ENCODE results near the gene ARHGEF4.
A peak's percentile ranks its signal among the peaks of the same experiment; 100 is the strongest.
"Not testable (repeated sequence)": the region's sequence is repeated elsewhere in the genome, so short reads cannot be mapped to it uniquely, and the experiment has no call there.

The ARHGEF4 gene

DNA sequence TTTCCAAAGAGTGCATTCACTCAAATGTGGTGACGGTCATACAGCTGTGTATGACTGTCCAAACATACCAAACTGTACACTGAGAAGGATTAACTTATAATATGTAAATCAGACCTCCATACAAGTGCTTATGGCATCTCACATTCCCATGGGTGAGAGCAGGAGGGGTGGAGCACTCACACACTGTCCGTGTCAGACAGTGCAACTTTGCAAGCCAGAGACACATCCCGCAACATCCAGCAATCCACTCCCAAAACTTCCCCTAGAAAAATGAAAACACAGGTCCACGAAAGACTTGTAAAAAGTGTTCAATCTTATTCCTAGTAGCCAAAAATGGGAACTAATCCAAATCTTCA is 220.2 kb downstream of the ARHGEF4 start:
- no peak for DNase-seq

DNA sequence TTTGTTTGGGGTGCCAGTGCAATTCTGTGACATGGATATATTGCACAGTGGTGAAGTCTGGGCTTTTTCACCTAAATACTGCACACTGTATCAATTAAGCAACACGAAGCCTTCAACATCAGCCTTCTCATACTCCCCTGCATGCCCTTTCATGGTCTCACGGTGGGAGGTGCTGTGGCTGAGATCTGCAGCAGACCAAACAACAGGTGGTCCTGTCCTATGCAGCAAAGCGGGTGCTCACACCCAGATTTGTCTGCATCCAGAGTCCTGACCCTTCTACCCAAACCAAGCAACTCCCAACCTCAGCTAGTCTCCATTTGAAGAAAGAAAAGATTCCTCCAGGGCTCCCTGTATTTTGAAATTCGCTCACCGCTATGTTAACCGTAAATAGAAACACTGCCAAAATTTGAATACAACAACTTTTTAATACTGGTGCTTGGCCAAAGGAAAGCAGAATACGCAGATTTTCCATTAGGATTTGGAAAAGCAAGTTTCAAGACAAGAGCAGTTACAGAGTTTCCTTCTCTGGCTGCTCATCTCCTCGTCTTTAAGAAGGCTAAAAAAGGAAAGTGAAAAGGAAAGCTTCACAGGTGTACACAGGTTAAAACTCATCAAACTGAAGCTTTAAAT is 221.6 kb downstream of the ARHGEF4 start:
- no peak for DNase-seq

DNA sequence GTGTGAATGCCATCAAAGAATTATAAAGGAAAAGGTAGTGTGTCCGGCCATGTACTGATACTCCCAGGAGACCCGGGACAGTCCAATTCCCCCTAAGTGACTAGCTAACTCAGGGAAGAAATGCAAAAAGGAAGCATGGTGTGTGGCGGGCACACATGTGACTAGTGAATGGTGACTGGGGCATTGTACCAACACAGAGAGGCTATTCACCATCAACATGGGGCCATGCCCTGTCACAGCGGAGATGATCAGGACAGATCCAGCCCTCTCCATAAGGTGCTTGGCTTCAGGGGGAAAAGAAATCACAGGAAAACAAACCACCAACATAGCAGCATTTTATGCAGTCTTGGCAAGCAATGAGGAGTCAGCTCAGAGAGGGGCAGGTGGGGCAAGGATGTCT is 222.2 kb downstream of the ARHGEF4 start:
- no peak for DNase-seq

DNA sequence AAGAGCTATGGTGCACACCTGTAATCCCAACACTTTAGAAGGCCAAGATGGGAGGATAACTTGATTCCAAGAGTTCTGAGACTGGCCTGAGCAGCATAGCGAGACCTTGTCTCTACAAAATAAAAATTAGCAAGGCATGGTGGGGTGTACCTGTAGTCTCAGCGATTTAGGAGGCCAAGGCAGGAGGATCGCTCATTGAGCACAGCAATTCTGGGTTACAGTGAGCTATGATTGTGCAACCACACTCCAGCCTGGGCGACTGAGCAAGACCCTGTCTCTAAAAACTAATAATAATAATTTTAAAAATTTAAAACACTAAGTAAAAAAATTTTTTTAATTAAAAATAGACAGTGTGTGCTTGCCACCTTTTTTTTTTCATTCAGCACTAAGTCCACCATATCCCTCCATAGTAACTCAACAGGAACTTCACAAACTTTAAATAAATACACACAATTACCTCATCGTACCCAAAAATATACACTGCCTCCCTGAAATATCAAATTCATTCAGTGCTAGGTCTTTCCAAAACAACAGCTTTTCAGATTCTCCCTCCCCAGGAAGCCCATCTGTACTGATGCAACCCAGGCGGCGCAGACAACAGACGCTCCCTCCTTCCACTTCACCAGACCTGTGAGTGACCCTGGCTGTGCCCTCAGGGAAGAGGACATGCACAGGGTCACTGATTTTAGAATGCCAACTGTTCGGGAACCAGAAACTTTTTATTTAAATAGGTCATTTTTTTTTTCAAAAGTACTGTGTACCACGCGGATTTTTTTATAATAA is 227.0 kb downstream of the ARHGEF4 start:
- DNase-seq = no peak

DNA sequence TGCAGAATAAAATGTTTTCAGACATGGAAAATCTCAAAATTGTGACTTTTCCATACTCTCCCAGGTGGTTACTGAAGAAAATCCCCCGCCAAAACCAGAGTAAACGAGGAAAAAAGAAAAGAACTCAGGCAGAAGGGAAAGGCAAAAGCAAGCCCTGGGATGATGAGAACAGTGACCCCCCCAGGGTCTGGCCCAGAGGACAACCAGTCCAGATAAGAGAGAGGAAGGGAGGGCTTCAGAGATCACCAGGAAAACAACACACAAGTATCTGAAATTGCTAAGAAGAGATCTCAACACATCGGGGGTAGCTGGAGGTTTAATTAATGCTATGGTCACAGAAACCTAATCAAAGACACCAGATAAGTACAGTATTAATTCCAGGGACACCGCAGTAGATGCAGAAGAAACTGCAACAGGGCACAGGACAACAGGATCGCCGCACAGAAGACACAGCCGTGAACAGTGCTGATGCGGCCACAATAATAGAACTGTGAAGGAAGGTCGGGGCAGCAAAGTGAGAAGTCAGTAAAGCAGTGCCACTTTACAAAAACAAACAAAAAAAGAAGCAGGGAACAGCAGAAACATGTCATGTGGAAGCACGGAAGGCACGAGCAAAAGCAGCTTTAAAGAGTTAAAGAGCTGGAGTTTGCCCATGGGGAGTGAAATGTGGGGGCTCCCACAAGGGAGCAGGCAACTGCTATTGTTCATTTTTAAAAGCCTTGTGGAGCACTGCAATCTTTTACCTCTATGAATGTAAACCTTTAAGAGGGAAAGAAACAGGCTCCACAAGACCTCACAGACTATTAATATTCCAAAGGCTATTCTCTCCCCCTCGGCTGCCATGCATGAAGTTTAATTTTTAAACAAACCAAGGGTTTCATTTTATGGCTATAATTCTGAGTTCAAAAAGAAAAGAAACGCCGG is 228.1 kb downstream of the ARHGEF4 start:
- no peak for DNase-seq

DNA sequence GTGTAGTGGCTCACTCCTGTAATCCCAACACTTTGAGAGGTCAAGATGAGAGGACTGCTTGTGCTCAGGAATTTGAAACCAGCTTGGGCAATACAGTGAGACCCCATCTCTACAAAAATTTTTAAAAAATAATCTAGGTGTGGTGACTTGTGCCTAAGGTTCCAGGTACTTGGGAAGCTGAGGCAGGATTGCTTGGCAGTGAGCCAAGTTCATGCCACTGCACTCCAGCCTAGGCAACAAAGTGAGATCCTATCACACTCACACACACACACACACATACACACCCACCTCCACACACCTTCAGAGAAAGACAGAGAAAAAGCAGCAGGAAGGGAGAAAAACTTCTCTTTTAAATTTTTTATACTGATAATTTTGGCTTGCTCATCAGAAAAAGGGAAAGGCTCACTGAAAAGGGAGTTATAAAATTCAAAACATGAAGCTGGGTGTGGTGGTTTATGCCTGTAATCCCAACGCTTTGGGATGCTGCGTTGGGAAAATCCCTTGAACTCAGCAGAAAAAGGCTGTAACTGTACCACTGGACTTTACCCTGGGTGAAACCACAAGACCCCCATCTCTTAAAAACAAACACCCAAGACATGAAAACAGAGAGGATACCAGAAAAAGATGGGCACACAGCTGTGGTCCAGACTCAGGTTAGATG is 230.9 kb downstream of the ARHGEF4 start:
- DNase-seq = no peak

DNA sequence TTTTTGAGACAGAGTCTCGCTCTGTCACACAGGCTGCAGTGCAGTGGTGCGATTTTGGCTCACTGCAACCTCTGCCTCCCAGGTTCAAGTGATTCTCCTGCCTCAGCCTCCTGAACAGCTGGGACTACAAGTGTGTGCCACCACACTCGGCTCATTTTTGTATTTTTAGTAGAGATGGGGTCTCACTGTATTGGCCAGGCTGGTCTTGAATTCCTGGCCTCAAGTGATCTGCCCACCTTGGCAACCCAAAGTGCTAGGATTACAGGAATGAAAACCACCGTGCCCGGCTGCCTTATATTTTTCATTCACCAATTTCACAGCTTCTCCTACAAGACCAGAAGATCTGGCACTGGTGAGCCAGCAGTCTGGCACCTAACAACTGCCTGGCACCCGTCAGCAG is 231.5 kb downstream of the ARHGEF4 start:
- not testable (repeated sequence) for DNase-seq

DNA sequence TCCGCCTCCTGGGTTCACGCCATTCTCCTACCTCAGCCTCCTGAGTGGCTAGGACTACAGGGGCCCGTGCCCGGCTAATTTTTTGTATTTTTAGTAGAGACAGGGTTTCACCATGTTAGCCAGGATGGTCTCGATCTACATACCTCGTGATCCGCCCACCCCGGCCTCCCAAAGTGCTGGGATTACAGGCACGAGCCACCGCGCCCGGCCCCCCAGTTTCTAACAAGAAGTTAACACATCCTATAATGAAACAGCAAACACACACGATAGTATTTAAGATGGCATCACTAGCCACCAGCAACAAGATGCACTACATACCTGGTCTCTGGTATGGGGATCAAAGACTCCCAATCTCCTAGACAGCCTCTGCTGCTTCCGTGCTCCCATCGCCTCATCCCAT is 238.9 kb downstream of the ARHGEF4 start:
- not testable (repeated sequence) for DNase-seq

DNA sequence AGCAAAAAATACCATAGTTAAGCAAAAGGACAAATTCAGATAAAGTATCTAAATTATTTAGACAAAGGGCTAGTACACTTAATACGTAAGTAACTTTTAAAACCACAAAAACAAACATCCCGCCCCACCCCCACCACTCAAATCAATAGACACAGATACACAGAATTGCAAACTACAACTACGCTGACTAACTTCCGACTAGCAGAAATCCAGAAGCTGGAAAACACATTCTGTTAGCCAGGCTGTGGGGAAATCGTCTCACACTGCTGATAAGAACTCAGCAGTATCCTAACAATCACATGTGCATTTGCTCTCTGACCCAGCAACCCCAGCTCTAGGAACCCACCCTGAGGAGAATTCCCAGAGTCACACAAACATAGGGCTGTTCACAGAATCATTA is 240.0 kb downstream of the ARHGEF4 start:
- no peak for DNase-seq

DNA sequence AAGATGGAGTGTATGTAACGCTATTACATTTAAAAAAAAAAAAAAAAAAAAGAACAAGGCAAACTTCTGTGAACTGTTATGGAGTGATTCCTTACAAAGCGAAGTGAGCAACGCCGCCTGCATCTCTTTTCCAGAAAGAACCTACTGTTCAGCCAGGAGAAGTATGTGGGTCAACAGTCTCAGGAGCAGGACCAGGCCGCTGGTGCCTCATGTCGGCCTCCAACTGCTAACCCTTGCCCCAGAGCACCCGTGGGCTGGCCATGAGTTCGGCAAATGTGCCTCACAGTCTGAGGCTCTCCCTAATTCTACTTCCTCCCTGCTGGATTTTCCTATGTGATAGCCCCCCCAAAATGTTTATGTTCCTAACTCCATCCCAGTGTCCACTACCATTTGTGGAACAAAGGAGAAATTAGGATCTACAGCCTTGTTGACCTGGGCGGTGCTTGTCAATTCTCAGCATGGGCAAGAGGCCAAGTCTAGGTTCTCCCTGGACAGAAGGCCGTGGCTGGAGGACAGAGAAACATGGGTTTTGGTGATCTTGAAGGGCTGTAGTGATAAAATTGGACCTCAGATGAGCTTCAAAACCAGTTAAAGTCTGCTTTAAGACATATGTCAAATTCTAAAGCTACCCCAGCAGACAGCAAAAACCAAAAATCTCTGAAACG is 240.6 kb downstream of the ARHGEF4 start:
- no peak for DNase-seq

DNA sequence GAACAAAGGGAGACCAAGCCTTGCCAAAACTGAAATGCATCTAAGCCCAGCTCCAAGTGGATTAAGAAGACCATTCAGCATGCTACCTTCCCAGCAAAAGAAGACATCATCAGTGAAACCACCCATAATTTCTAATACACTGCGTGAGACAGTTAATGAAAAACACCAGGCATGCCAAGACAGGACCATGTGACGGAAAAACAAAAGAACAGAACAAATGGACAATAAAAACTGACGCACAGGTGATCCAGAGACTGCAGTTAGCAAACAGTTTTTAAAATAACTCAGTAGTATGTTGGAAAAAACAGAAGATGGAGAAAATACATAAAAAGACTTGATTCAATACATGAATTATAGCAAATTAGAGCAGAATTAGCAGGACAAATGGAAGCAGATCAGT is 241.3 kb downstream of the ARHGEF4 start:
- DNase-seq = no peak

DNA sequence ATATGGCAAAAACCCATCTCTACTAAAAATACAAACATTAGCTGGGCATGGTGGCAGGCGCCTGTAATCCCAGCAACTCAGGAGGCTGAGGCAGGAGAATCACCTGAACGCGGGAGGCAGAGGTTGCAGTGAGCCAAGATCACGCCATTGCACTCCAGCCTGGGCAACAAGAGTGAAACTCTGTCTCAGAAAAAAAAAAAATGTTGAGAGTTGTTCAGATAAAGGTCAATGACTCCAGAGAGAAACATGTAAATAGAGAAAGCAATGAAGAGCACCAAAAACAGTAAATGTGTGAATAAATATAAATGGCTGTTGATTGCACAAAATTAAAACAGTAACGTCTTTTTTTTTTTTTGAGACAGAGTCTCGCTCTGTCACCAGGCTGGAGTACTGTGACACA is 243.2 kb downstream of the ARHGEF4 start:
- not testable (repeated sequence) for DNase-seq

DNA sequence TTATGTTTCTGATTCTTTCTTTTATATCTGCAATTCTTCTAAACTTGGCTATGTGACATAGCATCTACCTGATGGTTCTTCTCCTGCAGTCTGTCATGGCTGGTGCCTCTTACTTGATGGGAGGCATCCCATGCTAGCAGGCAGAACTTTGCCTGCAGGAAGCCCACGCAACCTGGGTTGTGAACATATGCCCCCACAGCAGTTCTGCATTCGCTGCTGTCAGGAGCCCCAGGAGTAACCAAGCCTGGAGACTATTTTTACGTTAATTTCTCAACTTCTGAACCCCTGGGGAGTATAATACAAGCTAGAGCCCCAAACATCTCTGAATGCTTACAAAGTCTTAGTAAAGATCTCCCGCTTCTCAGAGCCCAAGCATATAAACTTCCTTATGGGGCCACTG is 244.5 kb downstream of the ARHGEF4 start:
- DNase-seq = no peak

DNA sequence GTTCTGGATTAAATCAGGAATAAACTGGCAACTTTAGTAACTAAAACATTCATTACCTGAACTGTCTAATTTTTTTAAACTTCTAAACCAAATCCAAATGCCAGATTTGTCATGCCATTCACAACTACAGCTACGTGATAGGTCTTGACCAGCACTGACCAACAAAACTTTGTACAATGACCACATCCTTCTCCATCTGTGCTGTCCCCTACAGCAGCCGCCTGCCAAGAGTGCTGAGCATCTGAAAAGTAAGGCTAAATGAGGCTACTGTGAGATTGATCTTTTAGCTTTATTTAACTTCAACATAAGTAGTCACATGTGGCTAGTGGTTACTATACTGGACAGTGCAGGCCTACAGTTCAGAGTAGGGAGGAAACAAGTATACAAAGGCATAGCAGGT is 248.9 kb downstream of the ARHGEF4 start:
- no peak for DNase-seq

DNA sequence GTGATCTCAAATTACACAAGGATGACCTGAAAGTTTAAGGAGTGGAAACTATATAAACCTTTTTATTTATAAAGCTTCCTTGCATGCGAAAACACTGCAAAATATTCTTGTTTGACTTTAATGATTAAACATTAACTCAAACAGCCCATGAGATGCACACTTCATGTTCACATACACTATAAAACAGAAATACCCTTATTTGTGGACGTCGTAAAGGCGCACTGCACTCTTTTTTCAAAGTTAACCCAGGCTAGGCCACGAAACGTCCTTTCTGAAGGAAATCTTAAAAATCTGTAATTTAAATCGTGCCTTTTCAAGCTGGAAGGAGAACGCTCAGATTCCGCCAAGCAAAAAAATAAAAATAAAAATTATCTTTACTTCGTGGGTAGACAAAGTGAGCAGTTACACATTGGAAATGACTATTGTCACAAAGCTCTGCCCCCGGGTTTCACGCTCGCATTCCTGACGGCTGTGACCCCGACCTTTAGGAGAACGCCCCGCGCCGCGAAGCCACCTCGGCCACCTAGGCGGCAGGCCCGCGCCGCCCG is 255.8 kb downstream of the ARHGEF4 start:
- DNase-seq = no peak

DNA sequence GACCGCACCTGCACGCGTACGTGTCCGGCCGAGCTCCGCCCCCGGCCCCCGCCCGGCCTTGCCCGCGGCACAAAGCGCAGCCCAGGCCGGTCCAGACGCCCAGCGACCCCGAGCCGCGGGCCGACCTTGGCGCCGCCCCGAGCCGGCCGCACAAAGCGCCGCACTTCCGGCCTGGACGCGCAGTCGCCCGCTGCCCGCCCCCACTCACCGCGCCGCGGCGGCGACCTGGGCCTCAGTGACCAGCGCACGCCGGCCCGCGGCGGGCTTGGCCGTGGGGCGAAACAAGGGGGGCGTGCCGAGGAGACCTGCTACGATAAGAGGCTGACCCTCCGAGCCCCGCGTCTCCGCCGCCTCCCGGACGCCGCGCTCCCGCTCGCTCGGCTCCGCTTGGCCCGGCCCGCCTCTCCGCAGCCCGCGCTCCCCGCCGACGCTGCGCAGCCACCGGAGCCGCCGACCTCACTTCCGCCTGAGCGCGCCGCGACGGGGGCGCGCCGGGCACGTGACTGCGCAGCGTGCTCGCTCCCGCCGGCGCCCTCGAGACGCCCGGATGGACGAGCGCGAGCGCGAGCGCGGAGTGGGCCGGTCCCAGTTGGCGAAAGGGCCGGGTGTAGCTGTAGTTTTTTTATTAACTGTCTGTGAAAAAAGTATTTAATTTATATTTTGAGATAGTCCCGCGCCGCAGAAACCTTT is 256.4 kb downstream of the ARHGEF4 start, which contains the start of gene FAM168B:
FAM168B (minus strand) TSS at position 455 of the 690 bp plus-strand sequence. CDS start 10,814 bp downstream, outside the sequence.
- peak; percentile 33 for DNase-seq

DNA sequence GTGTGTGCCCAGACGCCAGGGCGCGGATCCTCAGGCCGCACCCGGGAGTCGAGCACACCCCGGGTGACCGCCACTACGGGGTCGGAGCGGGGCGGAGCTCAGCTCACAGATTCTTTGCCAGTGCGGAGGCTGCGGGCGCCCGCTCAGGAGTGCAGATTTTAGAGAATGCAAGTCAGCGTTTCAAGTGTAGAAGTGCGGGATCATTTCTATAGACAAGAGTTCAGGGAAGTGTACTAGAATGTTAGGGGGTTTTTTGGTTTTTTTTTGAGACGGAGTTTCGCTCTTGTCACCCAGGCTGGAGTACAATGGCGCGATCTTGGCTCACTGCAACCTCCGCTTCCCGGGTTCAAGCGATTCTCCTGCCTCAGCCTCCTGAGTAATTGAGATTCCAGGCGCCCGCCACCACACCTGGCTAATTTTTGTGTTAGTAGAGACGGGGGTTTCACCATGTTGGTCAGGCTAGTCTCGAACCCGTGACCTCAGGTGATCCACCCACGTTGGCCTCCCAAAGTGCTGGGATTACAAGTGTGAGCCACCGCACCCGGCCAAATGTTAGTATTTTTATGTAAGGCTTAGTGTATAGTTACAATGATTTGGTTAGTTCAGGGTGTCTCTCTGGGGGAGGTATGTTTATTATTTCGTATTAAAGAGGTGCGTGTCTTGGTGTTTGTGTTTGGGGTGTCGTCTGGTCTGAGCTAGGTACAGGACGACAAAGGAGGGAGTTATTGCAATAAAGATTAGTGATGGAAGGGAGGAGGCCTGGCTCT is 257.2 kb downstream of the ARHGEF4 start:
- no peak for DNase-seq

DNA sequence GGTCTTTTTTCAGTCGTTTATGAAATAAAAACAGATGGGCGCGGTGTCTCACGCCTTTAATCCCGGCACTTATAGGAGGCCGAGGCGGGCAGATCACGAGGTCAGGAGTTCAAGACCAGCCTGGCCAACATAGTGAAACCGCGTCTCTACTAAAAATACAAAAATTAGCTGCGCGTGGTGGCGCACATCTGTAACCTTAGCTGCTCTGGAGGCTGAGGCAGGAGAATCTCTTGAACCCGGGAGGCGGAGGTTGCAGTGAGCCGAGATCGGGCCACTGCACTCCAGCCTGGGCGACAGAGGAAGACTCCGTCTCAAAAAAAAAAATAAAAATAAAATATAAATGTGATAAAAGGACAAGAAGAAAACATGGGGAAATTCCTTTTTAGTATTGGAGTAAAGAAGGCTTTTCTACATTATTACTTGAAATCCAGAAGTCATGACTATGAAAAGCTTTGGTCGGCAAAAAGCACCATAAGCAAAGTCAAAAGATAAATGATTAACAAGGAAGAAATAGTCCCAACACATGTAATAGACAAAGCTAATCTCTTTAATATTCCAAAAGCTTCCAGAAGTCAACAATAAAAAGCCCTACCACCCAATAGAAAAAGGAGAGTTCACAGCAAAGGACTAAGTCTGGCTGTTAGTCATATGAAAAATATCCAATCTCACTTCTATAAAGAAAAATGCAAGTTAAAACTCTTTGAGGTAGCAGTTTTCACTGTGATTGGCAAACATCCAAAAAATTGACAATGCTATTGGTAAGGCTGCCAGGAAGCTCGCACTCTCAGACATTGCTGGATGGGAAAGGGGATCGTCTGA is 258.0 kb downstream of the ARHGEF4 start:
- DNase-seq = no peak
